K562 (cell line): ENCODE data around the gene GPR83.

ENCODE experiments used
- SP2 ChIP-seq: IDR thresholded peaks from 2 replicates; pipeline ENCODE4 v1.6.1; 2011; ENCODE audit warnings: mild to moderate bottlenecking, low read depth, low read length, moderate library complexity; ENCODE audit not compliant: poor library complexity, severe bottlenecking; ENCODE audit errors: extremely low read depth
- ZNF347 ChIP-seq: fragments of 450-650 bp; formaldehyde crosslinking; IDR thresholded peaks from 2 replicates; pipeline ENCODE4 v1.4.0; 2020; ENCODE audit warnings: low read depth, mild to moderate bottlenecking, moderate library complexity
- ZNF589 ChIP-seq: fragments of 200-800 bp; sonication (Bioruptor generic); IDR thresholded peaks from 2 replicates; pipeline ENCODE4 v1.6.1; 2016; ENCODE audit warnings: low read depth, missing genetic modification characterization, missing compliant biosample characterization

DNA sequence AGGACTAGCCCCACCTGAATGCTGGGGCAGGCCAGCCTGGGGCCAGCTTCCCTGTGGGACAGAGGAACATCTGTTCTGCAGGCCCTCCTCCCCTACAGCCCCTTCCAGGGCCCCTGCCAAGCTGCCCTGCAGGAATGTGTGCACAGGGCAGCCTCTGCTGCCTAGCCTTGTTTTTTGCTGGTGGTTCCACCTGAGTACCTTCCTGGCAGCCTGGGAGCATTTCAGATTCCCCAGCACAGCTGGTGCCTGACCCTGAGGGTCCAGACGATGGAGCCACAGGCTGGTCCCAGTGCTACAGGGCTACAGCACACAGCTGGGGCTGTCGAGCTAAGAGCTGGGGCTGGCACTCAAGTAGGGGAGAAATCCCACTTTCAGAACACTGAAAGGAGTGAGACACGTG, 22.3 kb upstream of the GPR83 start:
- no peak for TF ChIP-seq ZNF589
- TF ChIP-seq SP2, result no peak
- no peak for TF ChIP-seq ZNF347 (CRISPR knock-in tag)
